Astrocyte of the cerebellum (primary cell): Measurements from ENCODE around the gene SWT1.

Experiments
- DNase-seq: peaks from one replicate; pipeline ENCODE4 v3.0.0-alpha.2; 2011; ENCODE audit warnings: low read depth
- H3K4me3 ChIP-seq: 2 replicates; pipeline ENCODE4 v1.5.1; 2011; ENCODE audit warnings: mild to moderate bottlenecking, low read depth, low read length, moderate library complexity
- CTCF ChIP-seq: IDR thresholded peaks from 2 replicates; pipeline ENCODE4 v1.5.1; 2012; ENCODE audit warnings: low read length, low read depth, moderate library complexity, mild to moderate bottlenecking; ENCODE audit errors: missing control alignments
- in situ Hi-C: cut with HindIII; loops from 2 replicates; pipeline ENCODE4 v1.10.0; 2017; ENCODE audit warnings: low sequenced_read_pairs

The SWT1 gene

DNA sequence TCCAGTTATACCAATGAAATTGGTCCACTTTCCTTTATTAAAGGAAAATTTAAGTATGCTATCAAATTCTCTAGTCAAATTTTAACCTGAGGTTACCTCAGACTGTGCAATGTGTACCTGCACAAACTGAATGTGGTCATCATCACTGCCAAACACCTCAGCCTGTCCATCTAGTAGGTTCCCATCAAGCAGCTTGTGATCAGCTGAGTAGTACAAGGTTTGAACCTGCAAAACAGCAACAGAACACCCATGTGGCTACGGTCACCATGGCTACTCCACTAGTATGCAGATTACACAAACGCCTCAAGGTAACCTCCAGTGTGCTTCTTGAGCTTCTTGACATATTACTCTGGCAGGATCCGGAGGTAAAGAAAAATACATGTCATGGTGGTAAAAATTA lies 148.5 kb downstream of the SWT1 start:
- no peak overlapping the region for H3K4me3 ChIP-seq
- in situ Hi-C loops: no loop called here
- DNase-seq: no peak
- no peak for TF ChIP-seq CTCF

- no peak overlapping the region for H3K4me3 ChIP-seq
- TF ChIP-seq CTCF: no peak
- in situ Hi-C loops: no loop called here
- no peak for DNase-seq
Measured at GRCh38 chr1:185308126-185308525, 151.2 kb downstream of the SWT1 start.

DNA sequence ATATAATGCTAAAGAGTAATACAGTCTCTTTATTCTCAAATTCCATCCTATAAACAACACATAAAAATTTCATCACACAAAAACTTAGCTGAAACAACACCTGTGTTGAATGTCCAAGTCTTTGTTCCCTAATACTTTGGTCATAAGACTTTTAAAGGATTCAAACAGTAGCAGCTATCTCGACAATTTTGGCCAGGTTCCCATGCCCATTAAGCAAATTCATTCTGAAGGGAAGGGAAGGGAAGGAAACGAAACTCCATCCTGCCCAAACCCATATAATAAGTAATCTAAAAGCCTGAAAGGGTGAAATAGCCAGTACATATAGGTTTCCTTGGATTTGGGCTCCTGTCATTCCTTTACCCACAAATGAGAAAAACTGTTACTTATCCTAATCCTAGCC lies 152.6 kb downstream of the SWT1 start:
- DNase-seq: no peak
- in situ Hi-C loops: no loop called here
- no peak overlapping the region for H3K4me3 ChIP-seq
- TF ChIP-seq CTCF: no peak

DNA sequence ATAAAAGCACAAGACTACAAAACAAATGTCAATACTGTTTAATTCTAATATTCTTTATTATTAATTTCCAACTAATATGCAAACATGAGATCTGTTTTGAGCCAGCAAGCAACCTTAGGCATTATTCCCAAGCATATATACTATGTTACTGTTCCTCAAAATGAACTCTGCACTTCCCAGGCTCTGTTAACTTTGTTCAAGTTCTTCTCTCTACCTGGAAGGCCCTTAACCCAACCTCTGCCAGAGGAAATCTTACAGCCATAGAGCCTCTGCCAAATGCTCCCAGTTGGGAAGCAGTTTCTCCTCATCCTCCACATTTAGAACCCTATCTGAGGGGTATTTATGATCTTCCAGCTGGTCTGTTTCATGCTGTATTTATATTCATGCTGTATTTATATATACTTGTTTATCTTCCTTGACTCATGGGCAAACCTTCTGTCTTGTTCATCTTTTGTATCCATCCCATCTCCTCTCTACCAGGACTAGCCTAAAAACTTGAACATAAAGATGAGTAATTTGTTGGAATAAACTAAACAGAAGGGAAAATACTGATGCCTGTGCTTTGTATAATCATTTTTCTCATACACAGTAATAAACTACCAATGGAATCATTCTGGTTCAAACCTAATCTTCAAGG lies 154.7 kb downstream of the SWT1 start:
- no peak for TF ChIP-seq CTCF
- DNase-seq: no peak
- H3K4me3 ChIP-seq: no peak overlapping the region
- in situ Hi-C loops: no loop called here

GRCh38 chr1:185312361-185313138 lies 155.6 kb downstream of the SWT1 start:
- H3K4me3 ChIP-seq: no peak overlapping the region
- DNase-seq: no peak
- in situ Hi-C loops: no loop called here
- TF ChIP-seq CTCF: no peak

DNA sequence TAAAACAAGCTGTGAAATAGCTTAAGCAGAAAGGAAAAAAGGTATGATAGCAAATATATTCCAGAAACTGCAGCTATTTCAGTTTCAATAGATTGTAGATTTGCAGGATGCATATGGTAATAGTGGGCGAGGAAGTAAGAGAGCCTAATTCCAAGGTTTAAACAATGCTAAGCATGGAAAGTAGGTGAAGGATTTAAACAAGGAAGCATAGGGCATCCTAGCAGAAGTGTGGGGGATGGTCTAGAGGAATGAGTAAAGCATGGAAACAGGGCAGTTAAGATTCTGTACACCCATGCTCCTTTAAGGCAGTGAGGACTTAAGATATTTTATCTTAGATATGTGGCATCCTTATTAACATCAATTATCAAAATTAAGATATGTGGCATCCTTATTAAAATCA lies 157.4 kb downstream of the SWT1 start:
- in situ Hi-C loops: no loop called here
- H3K4me3 ChIP-seq: peak overlapping the region; percentile 95
- TF ChIP-seq CTCF: no peak
- no peak for DNase-seq
